HUES6 (cell line): Measurements from ENCODE around the gene SLCO4C1.
"Not testable (repeated sequence)": the region's sequence is repeated elsewhere in the genome, so short reads cannot be mapped to it uniquely, and the experiment has no call there.

ENCODE experiments used
- H3K27ac ChIP-seq: 2 replicates; pipeline ENCODE4 v1.7.0; 2013; ENCODE audit warnings: low read depth, mild to moderate bottlenecking, low read length, inconsistent platforms
- H3K27me3 ChIP-seq: 2 replicates; pipeline ENCODE4 v1.6.1; 2013; ENCODE audit warnings: low read length; ENCODE audit not compliant: control insufficient read depth, insufficient read depth
- H3K36me3 ChIP-seq: 2 replicates; pipeline ENCODE4 v1.6.1; 2013; ENCODE audit warnings: low read length; ENCODE audit not compliant: control insufficient read depth, insufficient read depth
- H3K4me1 ChIP-seq: 2 replicates; pipeline ENCODE4 v1.6.1; 2013; ENCODE audit warnings: low read length; ENCODE audit not compliant: control insufficient read depth, insufficient read depth
- H3K4me3 ChIP-seq: 2 replicates; pipeline ENCODE4 v1.5.1; 2013; ENCODE audit warnings: low read depth, low read length
- H3K9ac ChIP-seq: one replicate; pipeline ENCODE4 v1.6.1; 2013; ENCODE audit warnings: mild to moderate bottlenecking, low read length
- H3K9me3 ChIP-seq: 2 replicates; pipeline ENCODE4 v1.6.1; 2013; ENCODE audit warnings: low read depth, low read length; ENCODE audit not compliant: control insufficient read depth, insufficient read depth

The SLCO4C1 gene, protein sequence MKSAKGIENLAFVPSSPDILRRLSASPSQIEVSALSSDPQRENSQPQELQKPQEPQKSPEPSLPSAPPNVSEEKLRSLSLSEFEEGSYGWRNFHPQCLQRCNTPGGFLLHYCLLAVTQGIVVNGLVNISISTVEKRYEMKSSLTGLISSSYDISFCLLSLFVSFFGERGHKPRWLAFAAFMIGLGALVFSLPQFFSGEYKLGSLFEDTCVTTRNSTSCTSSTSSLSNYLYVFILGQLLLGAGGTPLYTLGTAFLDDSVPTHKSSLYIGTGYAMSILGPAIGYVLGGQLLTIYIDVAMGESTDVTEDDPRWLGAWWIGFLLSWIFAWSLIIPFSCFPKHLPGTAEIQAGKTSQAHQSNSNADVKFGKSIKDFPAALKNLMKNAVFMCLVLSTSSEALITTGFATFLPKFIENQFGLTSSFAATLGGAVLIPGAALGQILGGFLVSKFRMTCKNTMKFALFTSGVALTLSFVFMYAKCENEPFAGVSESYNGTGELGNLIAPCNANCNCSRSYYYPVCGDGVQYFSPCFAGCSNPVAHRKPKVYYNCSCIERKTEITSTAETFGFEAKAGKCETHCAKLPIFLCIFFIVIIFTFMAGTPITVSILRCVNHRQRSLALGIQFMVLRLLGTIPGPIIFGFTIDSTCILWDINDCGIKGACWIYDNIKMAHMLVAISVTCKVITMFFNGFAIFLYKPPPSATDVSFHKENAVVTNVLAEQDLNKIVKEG

DNA sequence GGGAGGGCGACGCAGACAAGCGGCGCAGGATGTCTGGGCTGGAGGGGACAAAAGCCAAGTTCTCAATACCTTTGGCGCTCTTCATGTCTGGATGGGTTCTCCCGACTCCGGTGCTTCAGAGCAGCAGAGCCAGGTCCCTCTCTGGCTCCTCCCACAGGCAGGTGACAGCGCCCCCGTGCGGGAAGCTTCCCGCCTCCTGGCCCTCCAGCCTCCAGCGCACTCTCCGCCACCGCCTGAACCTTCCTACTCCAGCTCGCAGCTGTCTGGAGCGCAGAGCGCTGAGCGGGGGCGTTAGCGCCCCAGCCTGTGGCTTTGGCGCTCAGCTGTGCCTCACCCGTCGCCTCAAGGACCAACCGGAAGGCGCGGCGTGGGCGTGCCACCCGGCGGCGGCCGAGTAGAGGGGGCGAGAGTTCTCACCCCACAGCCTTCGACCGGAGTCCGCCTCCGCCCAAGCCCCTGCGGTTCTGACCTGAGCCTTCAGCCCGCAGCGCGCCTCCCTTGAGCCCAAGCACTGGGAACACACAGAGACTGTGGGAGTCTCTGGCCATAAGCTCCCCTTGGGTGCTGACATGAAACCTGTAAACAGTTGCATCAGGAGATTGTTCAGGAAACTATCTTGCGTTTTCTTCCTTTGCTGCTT is at the start of gene SLCO4C1:
Gene SLCO4C1 (minus strand): TSS at position 107 of the 640 bp plus-strand sequence. CDS start 22 bp downstream, at position 85.
- Histone ChIP-seq H3K9ac (peak within 1 kb of the TSS; percentile 80), H3K4me3 (peak within 1 kb of the TSS; percentile 75), H3K36me3 (no peaks in the 10 kb centered on the region), H3K27ac (peak within 1 kb of the TSS; percentile 39), H3K4me1 (peaks cover 15% of the 10 kb centered on the region), H3K9me3 (no peaks in the 10 kb centered on the region), H3K27me3 (no peaks in the 10 kb centered on the region; the same call in 1 of the 2 replicates)

DNA sequence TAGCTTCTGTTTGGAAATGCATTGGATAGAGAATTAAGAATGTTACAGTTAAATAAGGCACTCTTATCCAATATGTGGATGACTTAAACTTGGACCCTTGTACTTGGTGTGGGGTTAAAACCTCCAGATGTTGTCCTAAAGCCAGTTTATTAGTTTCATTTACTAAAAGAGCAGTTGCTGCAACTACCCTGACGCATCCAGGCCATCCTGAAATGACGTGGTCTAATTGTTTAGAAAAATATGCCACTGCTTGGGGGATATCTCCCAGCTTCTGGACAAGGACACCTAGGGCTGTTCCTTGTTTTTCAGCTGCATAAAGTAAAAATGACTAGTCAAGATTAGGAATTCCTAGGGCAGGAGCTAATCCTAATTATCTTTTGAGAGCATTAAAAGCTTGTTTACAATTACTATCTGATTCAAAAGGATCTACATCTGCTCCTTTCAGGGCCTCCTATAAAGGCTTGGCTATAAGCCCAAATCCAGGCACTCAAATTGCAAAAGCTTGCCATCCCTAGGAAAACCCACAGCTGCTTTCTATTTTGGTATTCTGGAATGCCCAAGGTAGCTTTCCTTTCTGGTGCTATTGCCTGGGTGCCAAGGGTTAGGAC is 45.7 kb upstream of the SLCO4C1 start:
- no peak overlapping the region for H3K27ac ChIP-seq
- no peaks in the 10 kb centered on the region for H3K9me3 ChIP-seq
- H3K4me3 ChIP-seq, result no peak overlapping the region
- H3K4me1 ChIP-seq, result no peaks in the 10 kb centered on the region
- H3K9ac ChIP-seq, result no peak overlapping the region
- peaks cover 4% of the 10 kb centered on the region; the same call in 1 of the 2 replicates for H3K27me3 ChIP-seq
- H3K36me3 ChIP-seq, result no peaks in the 10 kb centered on the region

DNA sequence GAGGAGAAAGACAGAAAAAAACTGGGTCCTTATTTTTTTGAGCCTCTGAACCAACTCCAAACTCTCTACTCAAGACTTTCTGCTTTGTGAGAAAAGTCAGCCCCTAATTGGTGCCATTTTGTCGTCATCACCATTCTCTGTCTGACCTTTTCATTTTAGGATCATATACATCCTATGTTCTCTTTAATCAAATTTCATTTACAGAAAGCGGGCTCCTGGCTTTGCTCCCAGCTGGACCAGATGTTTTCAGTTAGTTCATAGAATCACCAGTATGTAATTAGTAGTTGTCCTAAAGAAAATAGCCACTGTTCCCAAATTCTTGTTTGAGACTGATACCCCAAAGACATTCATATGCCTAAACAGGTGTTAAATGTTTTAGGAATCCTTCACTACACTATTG is 28.6 kb upstream of the SLCO4C1 start:
- H3K27ac ChIP-seq, result no peak overlapping the region
- no peaks in the 10 kb centered on the region for H3K9me3 ChIP-seq
- H3K4me3 ChIP-seq, result no peak overlapping the region
- H3K4me1 ChIP-seq, result no peaks in the 10 kb centered on the region
- H3K9ac ChIP-seq, result no peak overlapping the region
- H3K36me3 ChIP-seq, result no peaks in the 10 kb centered on the region
- no peaks in the 10 kb centered on the region for H3K27me3 ChIP-seq

DNA sequence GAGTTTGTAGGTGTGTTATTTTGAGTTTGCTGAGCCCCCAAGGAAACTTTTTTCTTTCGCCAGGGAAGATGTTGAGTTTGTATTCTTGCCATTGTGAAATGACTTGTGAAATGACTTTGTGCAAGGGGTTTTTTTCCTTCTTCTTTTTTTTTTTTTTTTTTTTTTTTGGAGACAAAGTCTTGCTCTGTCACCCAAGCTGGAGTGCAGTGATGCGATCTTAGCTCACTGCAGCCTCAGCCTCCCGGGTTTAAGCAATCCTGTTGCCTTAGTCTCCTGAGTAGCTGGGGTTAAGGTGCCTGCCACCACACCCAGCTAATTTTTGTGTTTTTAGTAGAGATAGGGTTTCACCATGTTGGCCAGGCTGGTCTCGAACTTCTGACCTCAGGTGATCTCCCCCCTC is 22.7 kb upstream of the SLCO4C1 start:
- H3K27ac ChIP-seq, H3K4me3 ChIP-seq: not testable (repeated sequence)

DNA sequence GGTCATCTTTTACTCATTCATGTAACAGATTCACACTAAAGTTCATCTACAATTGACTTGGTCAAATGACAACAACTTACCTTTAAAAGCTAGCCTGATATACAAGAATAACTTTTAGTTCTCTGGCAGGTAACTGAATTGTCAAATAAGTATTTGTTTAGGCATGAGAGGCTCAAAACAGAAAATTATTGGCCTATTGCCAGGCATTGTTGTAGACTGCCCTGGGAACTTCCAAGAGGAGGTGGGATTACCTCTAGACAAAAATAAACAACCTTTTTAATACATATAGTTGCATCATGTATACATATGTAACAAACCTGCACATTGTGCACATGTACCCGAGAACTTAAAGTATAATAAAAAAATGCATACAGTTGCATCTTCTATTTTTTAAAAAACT is 18.2 kb upstream of the SLCO4C1 start:
- H3K4me1 ChIP-seq, result no peaks in the 10 kb centered on the region
- H3K27me3 ChIP-seq, result no peaks in the 10 kb centered on the region
- H3K27ac ChIP-seq, result no peak overlapping the region
- no peaks in the 10 kb centered on the region for H3K9me3 ChIP-seq
- H3K36me3 ChIP-seq, result no peaks in the 10 kb centered on the region
- H3K9ac ChIP-seq, result no peak overlapping the region
- H3K4me3 ChIP-seq, result no peak overlapping the region

More for the DNA sequence above, 22.7 kb upstream of the SLCO4C1 start:
- H3K4me1 ChIP-seq, H3K9me3 ChIP-seq, H3K9ac ChIP-seq, H3K36me3 ChIP-seq, H3K27me3 ChIP-seq: not testable (repeated sequence)

DNA sequence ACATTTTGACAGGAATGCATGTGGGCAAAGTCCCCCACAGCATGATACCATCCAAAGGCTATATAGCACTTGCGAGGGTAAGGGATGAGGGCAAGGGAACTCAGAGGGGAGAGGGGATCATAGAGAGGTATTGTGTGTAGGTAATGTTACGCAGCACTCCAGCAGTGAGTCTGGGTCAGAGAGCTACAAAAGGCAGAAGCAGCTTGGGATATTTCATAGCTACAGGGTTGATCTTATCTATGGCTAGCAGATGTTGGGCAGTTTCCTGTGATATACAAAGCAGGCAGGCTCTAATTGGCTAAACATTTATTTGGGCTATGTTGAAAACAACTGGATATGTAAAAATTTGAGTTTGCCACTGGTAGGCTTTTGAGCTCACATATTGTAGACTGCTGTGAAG is 17.8 kb upstream of the SLCO4C1 start:
- H3K9ac ChIP-seq, result no peak overlapping the region
- H3K4me3 ChIP-seq, result no peak overlapping the region
- H3K9me3 ChIP-seq, result no peaks in the 10 kb centered on the region
- no peaks in the 10 kb centered on the region for H3K27me3 ChIP-seq
- no peaks in the 10 kb centered on the region for H3K36me3 ChIP-seq
- no peaks in the 10 kb centered on the region for H3K4me1 ChIP-seq
- H3K27ac ChIP-seq, result no peak overlapping the region

DNA sequence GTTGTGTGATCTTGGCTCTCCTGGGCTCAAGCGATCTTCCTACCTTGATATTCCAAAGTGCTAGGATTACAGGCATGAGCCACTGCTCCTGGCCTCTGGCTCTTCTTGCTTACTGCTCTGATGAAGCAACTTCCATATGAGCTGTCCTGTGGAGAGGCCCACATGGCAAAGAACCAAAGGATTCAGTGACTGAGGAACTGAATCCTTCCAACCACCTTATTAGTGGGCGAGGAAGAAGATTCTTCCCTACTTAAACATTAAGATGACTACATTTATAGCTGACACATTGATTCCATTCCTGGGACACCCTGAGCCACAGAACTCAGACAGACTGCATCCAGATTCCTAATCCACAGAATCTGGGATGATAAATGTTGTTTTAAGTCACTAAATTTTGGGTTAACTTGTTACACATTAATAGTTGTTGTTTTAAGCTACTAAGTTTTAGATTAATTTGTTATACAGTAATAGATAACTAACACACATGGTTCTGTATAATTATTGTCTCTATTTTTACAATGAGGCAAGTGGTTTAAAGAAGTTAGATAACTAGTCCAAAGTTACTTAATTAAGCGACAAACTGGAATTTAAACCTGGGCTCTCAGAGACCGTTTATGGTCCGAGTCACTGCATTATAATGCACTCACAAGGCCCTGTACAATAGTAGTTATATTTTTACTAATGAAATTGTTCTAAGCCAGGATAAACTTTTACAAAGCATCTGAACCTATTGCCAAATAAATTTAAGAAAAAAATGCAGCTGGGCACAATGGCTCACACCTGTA is 16.7 kb upstream of the SLCO4C1 start:
- H3K36me3 ChIP-seq, result no peaks in the 10 kb centered on the region

DNA sequence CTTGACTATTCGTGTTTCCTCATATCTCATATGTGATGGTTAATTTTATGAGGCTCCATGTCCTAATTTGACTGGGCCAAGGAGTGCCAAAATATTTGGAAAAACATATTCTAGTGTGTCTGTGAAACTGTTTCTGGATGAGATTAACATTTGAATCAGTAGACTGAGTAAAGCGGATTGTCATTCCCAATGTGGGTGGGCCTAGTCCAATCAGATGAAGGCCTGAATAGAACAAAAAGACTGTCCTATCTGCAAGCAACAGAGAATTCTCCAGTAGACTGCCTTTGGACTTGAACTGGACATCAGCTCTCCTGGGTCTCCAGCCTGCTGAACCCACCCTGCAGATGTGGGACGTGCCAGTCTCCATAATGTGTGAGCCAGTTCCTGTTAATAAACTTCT is 13.5 kb upstream of the SLCO4C1 start:
- Histone ChIP-seq H3K27ac (no peak overlapping the region), H3K9me3 (0 out of 2 replicates have a peak, but pooled peaks cover 2% of the 10 kb centered on the region), H3K36me3 (no peaks in the 10 kb centered on the region), H3K9ac (no peak overlapping the region), H3K4me3 (no peak overlapping the region), H3K4me1 (no peaks in the 10 kb centered on the region), H3K27me3 (no peaks in the 10 kb centered on the region)

More for the DNA sequence above, 16.7 kb upstream of the SLCO4C1 start:
- Histone ChIP-seq H3K27me3 (no peaks in the 10 kb centered on the region), H3K4me1 (no peaks in the 10 kb centered on the region), H3K4me3 (no peak overlapping the region), H3K9me3 (no peaks in the 10 kb centered on the region), H3K9ac (no peak overlapping the region), H3K27ac (no peak overlapping the region)

DNA sequence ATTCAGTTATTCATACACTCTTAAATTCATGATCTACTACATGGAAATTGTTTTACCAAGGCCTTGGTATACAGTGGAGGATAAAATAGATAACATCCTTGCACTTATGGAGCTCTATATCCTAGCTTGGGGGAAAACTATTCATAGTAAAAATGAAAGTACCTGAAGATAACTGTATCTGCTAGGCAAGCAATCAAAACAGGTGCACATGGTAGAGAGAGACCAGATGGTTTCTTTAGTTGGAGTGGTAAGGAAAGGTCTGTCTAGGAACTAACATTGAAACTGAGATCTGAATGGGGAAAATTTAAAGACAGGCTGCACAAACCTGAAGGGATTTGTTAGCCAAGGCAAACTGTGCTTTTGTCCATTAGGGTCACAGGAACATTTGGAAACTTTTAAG is 11.1 kb upstream of the SLCO4C1 start:
- H3K9ac ChIP-seq, result no peak overlapping the region
- H3K4me1 ChIP-seq, result no peaks in the 10 kb centered on the region
- H3K27ac ChIP-seq, result no peak overlapping the region
- H3K9me3 ChIP-seq, result 0 out of 2 replicates have a peak, but pooled peaks cover 2% of the 10 kb centered on the region
- H3K36me3 ChIP-seq, result no peaks in the 10 kb centered on the region
- H3K4me3 ChIP-seq, result no peak overlapping the region
- H3K27me3 ChIP-seq, result no peaks in the 10 kb centered on the region

DNA sequence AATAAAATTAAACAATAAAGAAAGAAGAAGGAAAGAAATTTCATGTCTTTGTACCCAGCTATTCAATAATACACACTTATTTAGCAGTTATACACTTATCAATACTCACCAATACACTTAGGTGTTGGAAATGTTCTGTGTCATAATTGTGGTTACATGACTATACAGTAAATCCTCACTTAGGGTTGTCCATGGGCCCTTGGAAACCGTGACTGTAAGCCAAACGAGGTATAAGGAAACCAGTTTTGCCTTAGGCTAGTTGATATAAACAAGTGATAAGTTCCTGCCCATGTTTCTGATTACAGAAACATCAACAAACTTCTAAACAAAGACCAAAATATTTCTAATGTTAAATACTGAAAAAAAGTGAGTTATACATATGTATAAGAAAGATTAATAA is 10.0 kb upstream of the SLCO4C1 start:
- H3K9me3 ChIP-seq, result 0 out of 2 replicates have a peak, but pooled peaks cover 2% of the 10 kb centered on the region
- H3K9ac ChIP-seq, result no peak overlapping the region
- no peak overlapping the region for H3K27ac ChIP-seq
- no peaks in the 10 kb centered on the region for H3K27me3 ChIP-seq
- no peak overlapping the region for H3K4me3 ChIP-seq
- H3K36me3 ChIP-seq, result no peaks in the 10 kb centered on the region
- no peaks in the 10 kb centered on the region for H3K4me1 ChIP-seq
